ENCODE measurements around the gene RETN.

RETN gene

GRCh38 chr19:7709932-7710460 lies 41.1 kb downstream of the RETN start:
- no peak for DNase-seq (ENCODE audit: low read depth)

GRCh38 chr19:7710616-7711015 lies 41.8 kb downstream of the RETN start:
- DNase-seq (ENCODE audit: low read depth), result no peak

GRCh38 chr19:7715671-7716070 lies 46.8 kb downstream of the RETN start:
- DNase-seq (ENCODE audit: low read depth), result no peak

GRCh38 chr19:7716762-7717161 lies 47.9 kb downstream of the RETN start:
- no peak for DNase-seq (ENCODE audit: low read depth)

GRCh38 chr19:7718668-7719067 lies 49.8 kb downstream of the RETN start:
- no peak for DNase-seq (ENCODE audit: low read depth)

Data from HS-5 (cell line).